HCT116 (cell line): ENCODE data around the gene OR2Y1.

ENCODE experiments used
- CEBPB ChIP-seq: IDR thresholded peaks from 2 replicates; pipeline ENCODE4 v1.6.1; 2012; ENCODE audit warnings: low read depth
- EZH2 ChIP-seq: fragments of 200-600 bp; sonication (generic); IDR thresholded peaks from 2 replicates; pipeline ENCODE4 v1.6.1; 2017; ENCODE audit warnings: antibody characterized with exemption, mixed run types
- FOSL1 ChIP-seq: IDR thresholded peaks from 2 replicates; pipeline ENCODE4 v1.6.1; 2012; ENCODE audit warnings: low read depth
- POLR2A ChIP-seq: IDR thresholded peaks from 2 replicates; pipeline ENCODE4 v1.7.0; 2011; ENCODE audit warnings: borderline replicate concordance; ENCODE audit not compliant: insufficient read depth, insufficient read length; ENCODE audit errors: extremely low read depth
- POLR2AphosphoS5 ChIP-seq: IDR thresholded peaks from 2 replicates; pipeline ENCODE4 v1.6.1; 2011; ENCODE audit warnings: mild to moderate bottlenecking, low read depth, low read length, moderate library complexity
- TF ChIP-seq, protein P1 (sequence below), 3 experiments: fragments of 200-600 bp in 1 of 3; sonication (generic) in 1 of 3; IDR thresholded peaks in 2 of 3; conservative IDR thresholded peaks in 1 of 3; 2 replicates each; pipeline ENCODE4 v1.5.1; 2012 to 2017; ENCODE audit warnings: low read depth in 2 of 3, low read length in 2 of 3, antibody characterized with exemption in 1 of 3, borderline replicate concordance in 1 of 3, control low read depth in 1 of 3, mild to moderate bottlenecking in 1 of 3, mixed read lengths in 1 of 3, mixed run types in 1 of 3, moderate library complexity in 1 of 3; ENCODE audit not compliant: insufficient read depth in 1 of 3
- TF ChIP-seq, protein P2 (sequence below): IDR thresholded peaks from 2 replicates; pipeline ENCODE4 v1.6.1; 2012; ENCODE audit warnings: low read depth

DNA sequence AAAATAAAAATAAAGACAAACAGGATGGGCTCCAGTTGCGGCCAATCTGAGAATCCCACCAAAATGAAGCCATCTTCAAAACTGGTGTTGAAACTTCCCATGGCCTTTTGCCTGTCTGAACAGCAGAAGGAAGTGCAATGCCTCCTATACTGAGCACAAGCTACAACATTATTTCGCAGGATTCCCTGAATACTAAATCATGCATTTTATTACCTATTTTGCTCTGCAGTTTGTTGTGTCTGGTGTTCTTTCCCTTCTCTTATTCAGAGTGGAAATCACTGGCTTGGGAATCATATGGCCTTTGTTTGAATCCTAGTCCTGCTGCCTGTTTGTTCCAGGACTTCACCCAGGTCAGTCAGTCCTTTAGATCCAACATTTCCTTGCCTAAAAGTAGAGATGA, at the start of gene OR2Y1:
- TF ChIP-seq CEBPB (no peak), FOSL1 (no peak), EZH2 (no peak), POLR2AphosphoS5 (no peak), POLR2A (no peak)
- TF ChIP-seq, protein P1, sequence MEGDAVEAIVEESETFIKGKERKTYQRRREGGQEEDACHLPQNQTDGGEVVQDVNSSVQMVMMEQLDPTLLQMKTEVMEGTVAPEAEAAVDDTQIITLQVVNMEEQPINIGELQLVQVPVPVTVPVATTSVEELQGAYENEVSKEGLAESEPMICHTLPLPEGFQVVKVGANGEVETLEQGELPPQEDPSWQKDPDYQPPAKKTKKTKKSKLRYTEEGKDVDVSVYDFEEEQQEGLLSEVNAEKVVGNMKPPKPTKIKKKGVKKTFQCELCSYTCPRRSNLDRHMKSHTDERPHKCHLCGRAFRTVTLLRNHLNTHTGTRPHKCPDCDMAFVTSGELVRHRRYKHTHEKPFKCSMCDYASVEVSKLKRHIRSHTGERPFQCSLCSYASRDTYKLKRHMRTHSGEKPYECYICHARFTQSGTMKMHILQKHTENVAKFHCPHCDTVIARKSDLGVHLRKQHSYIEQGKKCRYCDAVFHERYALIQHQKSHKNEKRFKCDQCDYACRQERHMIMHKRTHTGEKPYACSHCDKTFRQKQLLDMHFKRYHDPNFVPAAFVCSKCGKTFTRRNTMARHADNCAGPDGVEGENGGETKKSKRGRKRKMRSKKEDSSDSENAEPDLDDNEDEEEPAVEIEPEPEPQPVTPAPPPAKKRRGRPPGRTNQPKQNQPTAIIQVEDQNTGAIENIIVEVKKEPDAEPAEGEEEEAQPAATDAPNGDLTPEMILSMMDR (IDR thresholded peaks at IDR 0.05 in 2 of 3, conservative IDR thresholded peaks at IDR 0.05 in 1 of 3; ENCODE audit: borderline replicate concordance in 1 of 3, insufficient read depth in 1 of 3, low read depth in 2 of 3, low read length in 2 of 3): no peak
- TF ChIP-seq, protein P2, sequence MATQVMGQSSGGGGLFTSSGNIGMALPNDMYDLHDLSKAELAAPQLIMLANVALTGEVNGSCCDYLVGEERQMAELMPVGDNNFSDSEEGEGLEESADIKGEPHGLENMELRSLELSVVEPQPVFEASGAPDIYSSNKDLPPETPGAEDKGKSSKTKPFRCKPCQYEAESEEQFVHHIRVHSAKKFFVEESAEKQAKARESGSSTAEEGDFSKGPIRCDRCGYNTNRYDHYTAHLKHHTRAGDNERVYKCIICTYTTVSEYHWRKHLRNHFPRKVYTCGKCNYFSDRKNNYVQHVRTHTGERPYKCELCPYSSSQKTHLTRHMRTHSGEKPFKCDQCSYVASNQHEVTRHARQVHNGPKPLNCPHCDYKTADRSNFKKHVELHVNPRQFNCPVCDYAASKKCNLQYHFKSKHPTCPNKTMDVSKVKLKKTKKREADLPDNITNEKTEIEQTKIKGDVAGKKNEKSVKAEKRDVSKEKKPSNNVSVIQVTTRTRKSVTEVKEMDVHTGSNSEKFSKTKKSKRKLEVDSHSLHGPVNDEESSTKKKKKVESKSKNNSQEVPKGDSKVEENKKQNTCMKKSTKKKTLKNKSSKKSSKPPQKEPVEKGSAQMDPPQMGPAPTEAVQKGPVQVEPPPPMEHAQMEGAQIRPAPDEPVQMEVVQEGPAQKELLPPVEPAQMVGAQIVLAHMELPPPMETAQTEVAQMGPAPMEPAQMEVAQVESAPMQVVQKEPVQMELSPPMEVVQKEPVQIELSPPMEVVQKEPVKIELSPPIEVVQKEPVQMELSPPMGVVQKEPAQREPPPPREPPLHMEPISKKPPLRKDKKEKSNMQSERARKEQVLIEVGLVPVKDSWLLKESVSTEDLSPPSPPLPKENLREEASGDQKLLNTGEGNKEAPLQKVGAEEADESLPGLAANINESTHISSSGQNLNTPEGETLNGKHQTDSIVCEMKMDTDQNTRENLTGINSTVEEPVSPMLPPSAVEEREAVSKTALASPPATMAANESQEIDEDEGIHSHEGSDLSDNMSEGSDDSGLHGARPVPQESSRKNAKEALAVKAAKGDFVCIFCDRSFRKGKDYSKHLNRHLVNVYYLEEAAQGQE: no peak
